Measurements from ENCODE around the gene IKZF3.
A peak's percentile ranks its signal among the peaks of the same experiment; 100 is the strongest.
"Not testable (repeated sequence)": the region's sequence is repeated elsewhere in the genome, so short reads cannot be mapped to it uniquely, and the experiment has no call there.

IKZF3 gene

DNA sequence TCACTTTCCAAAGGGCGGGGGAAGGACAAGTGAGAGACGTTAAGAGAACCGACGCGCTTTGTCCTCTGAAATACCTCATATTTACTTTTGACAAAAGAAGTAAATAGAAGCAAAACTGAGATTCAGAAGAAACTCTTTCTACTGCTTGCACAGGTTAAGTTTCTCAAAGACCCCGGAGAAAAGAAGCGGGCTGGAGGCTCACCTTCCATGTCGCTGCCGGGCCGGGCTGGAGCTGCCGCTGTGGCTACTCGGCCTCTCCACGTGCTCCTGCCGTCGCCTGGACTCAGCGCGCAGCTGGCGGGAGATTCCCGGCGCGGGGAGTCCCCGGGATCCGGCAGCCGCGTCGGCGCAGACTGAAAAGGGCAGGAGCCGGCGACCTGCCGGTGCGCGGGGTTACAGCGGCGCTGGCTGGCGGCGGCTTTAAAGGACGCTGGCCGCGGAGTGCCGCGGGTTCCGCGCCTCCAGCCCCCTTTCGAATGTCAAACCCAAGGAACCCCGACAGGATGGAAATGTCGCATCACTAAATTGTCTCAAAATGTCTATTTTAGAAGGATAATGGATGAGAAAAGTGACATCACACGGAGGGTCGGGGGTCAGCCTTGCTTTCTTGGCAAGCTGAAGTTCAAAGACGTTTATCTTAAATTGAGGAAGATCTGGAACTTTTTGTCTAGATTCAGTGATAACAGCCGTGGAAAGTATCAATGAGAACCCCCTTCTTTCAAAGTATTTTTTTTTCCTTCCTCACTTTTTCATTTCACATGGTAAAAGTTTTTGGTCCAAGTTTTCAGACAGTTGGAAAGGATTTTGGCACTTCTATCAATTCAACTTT lies at the start of gene IKZF3:
TSS of gene IKZF3 (minus strand) at position 395 of the 829 bp plus-strand sequence. CDS start at position 209, 186 bp downstream.
- peak; percentile 62 to 85 (median 69) for DNase-seq (ENCODE audit: low read depth in 2 of 3, low spot score in 2 of 3)

DNA sequence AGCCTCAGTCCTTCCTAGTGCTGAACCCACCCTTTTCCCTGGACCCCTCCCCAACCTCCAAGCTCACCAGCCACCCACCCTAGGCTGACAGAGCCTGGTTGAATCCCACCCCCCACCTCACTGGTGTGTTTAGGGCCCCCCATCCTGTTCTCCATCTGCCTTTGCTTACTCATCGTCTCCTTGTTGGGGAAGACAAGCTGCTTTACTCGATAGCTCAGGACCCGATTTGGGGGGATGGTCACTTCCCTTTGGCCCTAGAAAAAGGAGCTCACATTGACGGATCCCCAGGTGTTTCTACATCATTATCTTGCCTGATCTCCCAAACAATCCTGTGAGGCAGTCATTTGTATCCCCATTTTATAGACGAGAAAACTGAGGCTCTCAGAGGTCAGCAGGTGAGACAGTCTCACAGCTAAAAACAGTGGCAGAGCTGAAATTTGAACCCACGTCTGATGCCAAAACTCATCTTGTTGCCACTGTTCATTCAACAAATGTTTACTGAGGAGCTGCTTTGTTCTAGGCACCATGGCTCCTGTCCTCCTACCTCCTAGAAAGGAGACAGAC lies 44.8 kb upstream of the IKZF3 start:
- no peak for DNase-seq (ENCODE audit: low read depth in 2 of 3, low spot score in 2 of 3)

DNA sequence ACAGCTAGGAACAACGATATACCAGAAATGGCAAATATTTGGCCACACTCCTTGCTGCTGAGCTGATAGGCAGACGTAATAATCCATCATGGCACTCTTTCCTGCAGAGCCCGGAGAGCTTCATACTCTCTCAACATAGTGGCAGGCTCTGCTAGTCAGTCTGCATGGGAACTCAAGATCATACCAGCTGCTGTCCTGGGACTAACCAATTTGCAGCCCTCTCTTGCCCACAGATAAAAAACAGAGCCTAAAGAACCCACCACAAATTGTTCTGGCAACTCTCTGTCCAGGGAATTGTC lies 40.8 kb upstream of the IKZF3 start:
- no peak for DNase-seq (ENCODE audit: low read depth in 2 of 3, low spot score in 2 of 3)

DNA sequence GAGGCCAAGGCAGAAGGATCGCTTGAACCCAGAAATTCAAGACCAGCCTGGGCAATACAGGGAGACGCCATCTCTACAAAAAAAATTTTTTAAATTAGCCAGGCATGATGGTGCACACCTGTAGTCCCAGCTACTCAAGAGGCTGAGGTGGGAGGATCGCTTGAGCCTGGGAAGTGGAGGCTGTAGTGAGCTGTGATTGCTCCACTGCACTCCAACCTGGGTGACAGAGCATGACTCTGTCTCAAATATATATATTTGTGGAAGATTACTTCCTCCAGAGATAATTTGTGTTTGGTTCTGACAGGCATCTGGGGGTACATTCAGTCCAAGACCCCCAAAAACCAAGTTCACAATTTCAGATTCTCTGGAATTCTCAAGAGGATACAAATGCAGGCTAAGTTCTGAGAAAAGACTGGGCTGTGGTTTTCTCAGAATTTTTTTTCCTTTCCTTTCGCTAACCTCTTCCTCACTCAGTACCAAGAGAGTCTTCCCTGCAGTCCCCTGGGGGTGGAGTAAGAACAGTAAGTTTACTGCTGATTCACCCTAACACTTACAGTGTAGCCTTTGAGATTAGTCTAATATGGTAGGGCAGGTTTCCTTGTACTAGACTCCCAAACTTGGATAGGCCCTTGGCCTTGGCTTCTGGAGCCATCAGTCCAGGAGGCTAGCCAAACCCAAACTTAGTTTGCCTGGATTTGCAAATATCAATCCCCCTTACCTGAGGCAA lies 39.2 kb upstream of the IKZF3 start:
- DNase-seq (ENCODE audit: low read depth in 2 of 3, low spot score in 2 of 3), result no peak

DNA sequence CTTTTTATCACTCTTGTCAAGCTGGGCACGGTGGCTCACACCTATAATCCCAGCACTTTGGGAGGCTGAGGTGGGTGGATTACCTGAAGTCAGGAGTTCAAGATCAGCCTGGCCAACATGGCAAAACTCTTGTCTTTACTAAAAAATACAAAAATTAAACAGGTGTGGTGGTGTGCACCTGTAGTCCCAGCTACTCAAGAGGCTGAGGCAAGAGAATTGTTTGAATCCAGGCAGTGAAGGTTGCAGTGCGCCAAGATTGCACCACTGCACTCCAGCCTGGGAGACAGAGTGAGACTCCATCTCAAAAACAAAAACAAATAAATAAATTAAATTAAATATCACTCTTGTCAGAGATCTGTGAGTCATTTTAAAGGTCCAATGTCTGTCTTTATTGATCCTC lies 37.9 kb upstream of the IKZF3 start:
- DNase-seq (ENCODE audit: low read depth in 2 of 3, low spot score in 2 of 3), result not testable (repeated sequence)

DNA sequence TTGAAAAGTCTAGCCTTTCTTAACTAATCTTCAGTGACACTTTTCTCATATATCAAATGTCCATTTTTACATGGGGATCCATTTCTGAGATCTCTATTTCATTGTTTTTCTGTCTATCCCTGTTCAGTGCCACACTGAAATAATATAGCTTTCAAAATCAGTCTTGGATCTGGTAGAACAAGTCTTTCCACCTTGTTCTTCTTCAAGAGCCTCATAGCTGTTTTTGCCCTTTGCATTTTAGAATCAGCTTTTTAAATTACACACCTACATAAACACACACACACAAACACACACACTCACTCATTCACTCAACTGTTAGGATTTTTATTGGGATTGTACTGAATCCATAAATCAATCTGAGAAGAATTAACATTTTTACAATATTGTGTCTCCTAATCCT lies 35.1 kb upstream of the IKZF3 start:
- no peak for DNase-seq (ENCODE audit: low read depth in 2 of 3, low spot score in 2 of 3)

DNA sequence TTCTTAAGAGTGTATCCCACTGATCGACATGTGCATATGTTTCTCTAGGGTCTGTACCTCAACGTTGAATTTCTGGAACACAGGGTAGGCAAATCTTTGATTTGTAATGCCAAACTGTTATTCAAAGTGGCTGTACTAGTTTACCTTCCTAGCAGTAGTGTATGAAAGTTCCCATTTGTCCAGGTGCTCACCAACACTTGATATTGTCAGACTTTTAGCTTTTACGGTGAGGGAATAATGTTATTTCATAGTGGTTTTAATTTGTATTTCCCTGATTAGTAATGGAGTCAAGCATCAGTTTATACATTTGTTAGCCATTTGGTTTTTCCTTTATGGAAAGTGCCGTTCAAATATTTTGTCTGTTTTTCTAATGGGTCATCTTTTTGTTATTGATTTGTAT lies 34.0 kb upstream of the IKZF3 start:
- no peak for DNase-seq (ENCODE audit: low read depth in 2 of 3, low spot score in 2 of 3)

DNA sequence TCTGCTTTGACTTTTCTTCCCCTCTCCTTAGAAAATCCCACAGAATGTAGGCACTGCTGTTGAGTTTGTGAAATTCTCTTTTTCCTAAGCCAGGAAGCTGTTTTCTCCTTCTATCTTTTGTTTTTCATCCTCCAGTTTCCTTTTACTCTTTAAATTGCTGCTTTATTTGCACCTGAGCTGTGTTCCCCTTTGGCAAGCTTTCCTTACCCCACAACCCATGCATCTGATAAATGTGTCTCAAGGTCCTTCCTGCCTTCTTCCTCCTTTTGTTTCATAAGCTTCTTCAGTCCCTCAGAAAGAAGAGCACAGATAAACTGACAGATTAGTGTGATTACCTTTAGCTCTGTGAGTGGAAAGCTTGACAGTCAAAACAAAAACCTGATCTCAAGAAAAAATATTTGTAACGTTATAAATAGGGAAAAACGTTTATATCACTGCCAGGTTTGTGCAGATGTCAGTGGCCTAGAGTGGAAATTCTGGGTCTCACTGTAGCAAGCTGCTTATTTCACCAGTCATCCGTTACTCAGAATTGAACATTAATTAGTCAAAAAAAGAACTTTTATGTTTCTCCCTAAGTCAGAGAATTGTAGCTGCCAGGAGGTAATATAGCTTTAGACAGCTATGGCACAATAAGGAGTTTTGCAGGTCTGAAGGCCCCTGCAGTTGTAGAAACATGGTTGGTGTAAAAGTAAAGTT lies 30.7 kb upstream of the IKZF3 start:
- DNase-seq (ENCODE audit: low read depth in 2 of 3, low spot score in 2 of 3), result no peak

DNA sequence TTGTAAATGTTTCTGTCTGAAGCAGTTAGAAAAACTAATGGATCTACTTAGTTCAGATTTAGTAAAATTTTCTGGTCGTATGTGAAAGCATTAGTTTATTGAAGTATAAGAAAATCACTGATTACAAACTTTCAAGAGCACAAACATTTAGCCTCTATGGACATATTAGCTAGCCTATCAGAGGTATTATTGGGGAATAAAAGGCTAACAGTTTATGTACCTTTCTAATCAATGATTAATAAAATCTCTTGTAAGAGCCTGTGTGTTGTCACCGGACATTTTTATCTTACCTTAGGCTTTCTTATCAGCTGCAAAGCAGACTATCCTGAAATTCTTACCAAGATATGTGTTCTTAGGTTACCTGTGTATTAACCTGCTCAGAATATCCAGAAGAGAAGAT lies 25.1 kb upstream of the IKZF3 start:
- no peak for DNase-seq (ENCODE audit: low read depth in 2 of 3, low spot score in 2 of 3)

DNA sequence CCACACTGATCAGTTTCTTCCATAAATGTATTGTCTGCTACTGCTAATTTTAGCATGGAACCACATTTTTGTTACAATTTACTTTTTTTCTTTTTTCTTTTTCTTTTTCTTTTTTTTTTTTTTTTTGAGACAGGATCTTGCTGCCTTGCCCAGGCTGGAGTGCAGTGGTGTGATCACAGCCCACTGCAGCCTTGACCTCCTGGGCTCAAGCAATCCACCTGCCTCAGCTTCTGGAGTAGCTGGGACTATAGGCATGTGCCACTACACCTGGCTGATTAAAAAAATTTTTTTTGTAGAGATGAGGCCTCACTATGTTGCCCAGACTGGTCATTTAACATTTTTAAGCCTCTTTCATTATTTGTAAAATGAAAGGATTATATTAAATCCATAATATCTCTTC lies 23.0 kb upstream of the IKZF3 start:
- no peak for DNase-seq (ENCODE audit: low read depth in 2 of 3, low spot score in 2 of 3)

DNA sequence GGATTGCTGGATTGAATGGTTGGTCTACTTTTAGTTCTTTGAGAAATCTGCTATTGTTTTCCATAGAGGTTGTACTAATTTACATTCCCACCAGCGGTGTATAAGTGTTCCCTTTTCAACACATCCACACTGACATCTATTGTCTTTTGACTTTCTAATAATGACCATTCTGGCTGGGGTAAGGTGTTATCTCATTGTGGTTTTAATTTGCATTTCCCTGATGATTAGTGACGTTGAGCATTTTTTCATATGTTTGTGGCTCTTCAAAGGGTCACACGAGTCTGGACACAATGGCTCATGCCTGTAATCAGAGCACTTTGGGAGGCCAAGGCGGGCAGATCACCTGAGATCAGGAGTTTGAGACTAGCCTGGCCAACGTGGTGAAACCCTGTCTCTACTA lies 22.0 kb upstream of the IKZF3 start:
- DNase-seq (ENCODE audit: low read depth in 2 of 3, low spot score in 2 of 3), result not testable (repeated sequence)

DNA sequence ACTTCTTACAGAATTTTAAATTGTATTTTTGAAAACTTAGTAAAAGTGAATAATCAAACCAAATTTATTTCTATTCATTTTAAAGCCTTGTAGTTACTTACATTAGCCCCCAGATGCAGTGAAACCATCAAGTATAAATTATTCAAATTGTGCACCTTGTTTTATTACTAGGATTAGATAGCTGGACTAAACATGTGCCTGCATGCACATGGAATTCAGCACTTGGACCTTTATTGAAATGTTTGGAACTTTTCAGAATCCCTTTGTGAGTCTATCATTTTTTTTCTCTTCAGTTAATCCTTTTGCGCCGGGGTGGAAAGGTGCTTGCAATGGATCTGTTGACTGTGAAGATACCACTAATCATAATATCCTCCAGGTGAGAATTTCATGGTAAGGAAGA lies 8.6 kb upstream of the IKZF3 start:
- DNase-seq (ENCODE audit: low read depth in 2 of 3, low spot score in 2 of 3), result no peak

DNA sequence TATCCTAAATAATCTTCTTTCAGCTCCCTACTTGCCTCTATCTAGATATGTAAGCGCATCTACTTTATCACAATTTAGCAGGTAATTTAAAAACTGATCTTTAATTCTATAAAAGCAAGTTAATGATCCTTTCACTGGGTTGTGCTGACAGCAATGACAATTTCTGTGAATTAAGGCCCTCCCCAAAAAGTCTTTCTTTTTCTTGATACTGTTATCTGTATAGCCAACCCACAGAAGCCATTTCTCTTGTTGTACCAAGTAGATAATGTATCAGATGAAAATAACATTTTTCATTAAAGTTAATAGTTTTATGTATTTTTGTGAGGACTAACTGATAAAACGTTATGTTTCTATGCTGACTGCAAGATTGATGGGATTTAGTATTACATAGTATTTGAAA lies 7.7 kb upstream of the IKZF3 start:
- no peak for DNase-seq (ENCODE audit: low read depth in 2 of 3, low spot score in 2 of 3)

DNA sequence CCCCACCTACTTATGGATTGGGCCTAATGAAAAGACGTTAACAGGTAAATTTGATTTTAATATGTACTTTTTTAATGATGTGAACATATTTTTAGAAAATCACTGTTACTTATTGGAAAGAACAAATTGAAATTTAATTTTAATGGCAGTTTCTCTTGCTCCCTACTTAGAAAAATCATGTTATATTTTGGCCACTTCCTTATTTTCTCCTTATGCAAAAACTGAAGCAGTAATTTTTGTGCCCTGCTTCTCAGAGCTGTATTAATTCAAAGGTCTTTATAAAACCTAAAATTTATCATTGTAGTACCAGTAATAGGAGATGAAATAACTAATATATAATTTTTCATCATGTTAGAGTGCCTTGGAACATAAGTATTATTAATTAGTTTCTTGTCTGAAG lies 6.7 kb upstream of the IKZF3 start:
- no peak for DNase-seq (ENCODE audit: low read depth in 2 of 3, low spot score in 2 of 3)

DNA sequence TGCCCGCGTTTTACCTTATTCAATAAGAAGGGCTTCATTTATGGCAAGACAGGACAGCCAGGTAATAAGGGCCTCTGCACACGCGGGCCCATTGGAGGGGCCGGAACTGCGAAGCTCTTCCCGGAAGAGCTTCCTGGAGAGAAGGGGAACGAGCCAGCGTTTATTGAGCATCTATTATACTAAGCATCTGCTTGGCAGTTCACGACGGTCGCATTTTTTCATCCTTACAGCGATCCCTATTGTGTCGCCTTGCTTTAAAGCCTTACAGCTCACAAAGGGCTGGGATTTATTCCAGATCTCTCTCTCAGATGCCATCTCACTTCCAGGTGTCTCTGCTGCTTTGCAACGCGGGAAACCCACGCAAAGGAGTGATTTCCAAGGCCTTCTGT lies 4.4 kb upstream of the IKZF3 start:
- no peak for DNase-seq (ENCODE audit: low read depth in 2 of 3, low spot score in 2 of 3)

DNA sequence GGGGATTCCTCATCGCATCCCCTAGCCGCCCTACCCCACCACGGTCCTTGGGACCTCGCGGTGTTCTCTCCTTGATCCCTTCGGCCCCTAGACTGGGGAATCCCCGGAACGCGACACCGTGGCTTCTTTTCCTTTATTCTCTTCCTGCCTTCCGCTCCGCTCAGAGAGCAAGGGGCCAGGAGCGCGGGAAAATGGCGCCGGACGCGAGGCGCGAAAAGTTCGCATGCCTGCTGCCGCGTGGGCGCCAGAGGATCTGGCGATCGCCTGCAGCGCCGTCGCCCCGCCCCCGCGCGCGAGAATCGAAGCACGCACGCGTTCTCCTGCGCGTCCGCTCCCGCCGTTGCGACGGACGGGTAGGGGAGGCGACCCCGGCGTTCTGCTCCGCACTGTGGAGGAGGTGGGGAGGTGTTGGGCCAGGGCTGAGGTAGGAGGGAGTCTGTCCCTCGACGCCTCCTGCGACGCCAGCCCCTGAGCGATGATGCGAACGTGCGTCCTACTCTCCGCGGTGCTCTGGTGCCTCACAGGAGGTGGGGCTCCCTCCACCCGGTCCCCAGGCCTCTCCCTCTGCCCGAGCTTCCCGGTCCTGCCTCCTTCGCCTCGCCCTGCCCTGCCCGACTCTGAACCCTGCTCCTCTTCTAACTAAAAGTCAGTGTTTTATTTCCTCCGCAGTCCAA lies 3.9 kb upstream of the IKZF3 start, which contains the start of gene ZPBP2:
TSS of gene ZPBP2 (plus strand) at position 323 of the 674 bp plus-strand sequence. CDS start at position 476, 153 bp downstream.
- DNase-seq (ENCODE audit: low read depth in 2 of 3, low spot score in 2 of 3), result peak in 1 of 3 experiments; percentile 28

DNA sequence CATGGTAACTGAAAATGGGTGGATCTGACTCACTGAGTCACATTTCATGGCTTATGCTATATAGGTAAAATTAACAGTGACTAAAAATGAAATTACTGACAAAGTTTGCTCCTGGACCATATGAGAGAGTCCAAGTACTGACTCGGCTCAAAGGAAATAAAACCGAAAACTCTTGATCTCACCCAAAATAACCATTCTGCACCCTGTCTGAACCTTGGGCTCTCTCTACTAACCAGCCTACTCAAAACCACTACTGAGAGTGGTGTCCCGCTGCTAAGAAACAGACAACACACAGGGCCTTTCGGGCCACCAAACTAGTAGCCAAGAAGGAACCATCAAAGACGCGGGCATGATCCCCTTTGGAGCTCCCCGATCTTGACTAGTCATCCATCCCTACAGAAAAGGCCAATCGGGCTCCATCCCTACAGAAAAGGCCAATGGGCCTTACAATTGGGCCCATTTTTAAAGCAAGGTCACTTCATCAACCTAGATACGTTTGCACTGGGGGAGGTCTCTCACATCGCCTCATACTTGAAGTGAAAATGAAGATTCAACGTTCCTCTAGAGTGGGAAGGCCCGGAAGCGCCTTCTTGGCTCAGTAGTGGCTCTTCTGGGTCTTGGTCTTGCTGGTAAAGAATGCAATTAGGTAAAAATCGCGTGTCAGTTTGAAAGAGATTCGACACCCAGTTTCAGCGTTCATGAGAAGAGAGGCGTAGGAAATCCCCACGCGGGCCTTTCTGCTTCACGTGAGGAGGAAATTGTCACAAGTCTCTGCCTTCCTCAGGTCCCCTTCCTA lies 3.2 kb upstream of the IKZF3 start:
- peak; percentile 26 to 36 (median 32) for DNase-seq (ENCODE audit: low read depth in 2 of 3, low spot score in 2 of 3)

DNA sequence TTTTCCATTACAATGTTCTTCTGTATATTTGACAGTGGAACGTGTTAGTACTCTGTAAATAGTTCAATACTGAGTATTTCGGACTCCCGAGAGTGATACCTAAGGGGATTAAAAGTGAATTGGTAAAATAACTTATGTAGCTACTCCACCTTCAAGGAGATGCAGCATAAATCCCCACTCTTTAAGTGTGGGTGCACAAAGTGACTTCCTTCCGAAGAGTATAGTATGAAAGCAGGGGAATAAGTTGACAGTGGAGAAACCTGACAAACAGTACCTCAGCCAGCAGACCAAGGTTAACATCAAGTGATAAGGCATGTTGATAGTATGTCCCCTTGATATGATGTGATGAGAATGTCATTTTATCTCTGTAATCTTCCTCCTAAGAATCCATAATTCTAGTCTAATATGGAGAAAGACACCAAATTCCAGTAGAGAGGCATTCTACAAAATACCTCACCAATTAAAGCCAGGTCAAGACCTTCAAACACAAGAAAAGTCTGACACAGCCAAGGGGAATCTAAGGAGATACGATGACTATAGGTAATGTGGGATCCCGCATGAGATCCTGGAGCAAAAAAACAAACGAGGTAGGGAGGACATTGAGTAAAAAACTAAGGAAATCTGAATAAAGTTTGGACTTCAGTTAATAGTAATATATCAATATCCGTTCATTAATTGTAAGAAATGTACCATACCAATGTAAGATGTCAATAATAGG lies 2.1 kb upstream of the IKZF3 start:
- DNase-seq (ENCODE audit: low read depth in 2 of 3, low spot score in 2 of 3), result no peak

DNA sequence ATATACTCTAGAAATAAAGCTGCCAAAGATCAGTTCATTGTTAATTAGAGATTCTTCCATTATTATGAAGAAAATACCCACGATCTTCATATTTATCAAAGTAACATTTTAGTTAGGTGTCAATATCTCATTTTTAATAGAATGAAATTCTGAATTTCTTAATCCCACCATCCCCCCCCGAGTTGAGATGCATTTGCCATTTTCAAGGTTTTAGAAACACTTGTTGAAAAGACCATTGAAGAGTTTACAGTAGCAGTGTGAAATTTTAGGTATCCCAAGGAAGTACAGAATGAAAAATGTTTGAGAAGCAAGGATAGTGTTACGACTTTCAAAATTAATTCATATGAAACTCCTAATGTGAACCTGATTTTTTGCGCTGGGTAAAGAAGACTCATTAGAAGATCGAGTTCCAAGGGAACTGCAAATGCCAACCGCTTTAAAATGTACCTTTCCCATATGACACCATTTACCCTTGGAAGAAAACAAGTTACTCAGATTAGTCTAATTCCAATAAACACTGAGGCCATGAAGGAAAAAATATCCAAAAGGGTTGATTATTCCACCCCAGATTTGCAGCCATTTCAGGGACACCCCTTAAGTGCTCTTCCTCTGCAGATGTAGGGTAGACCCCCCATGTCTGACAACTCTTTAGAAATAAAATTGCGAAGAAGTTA lies 731 bp downstream of the IKZF3 start:
- DNase-seq (ENCODE audit: low read depth in 2 of 3, low spot score in 2 of 3), result no peak
